ENCODE measurements around the gene CKS1B.

The CKS1B gene

GRCh38 chr1:154974102-154974807, at the start of gene CKS1B:
Gene CKS1B, plus strand, starts transcription at chr1:154974681. Its CDS starts 65 bp downstream, at chr1:154974746.
- peak; percentile 80 to 87 for DNase-seq (ENCODE audit: low read depth in 2 of 2)

- no peak for DNase-seq (ENCODE audit: low read depth in 2 of 2)
Observed at GRCh38 chr1:154925335-154926170, 48.9 kb upstream of the CKS1B start.

- no peak for DNase-seq (ENCODE audit: low read depth in 2 of 2)
Observed at GRCh38 chr1:154926201-154926600, 48.3 kb upstream of the CKS1B start.

DNA sequence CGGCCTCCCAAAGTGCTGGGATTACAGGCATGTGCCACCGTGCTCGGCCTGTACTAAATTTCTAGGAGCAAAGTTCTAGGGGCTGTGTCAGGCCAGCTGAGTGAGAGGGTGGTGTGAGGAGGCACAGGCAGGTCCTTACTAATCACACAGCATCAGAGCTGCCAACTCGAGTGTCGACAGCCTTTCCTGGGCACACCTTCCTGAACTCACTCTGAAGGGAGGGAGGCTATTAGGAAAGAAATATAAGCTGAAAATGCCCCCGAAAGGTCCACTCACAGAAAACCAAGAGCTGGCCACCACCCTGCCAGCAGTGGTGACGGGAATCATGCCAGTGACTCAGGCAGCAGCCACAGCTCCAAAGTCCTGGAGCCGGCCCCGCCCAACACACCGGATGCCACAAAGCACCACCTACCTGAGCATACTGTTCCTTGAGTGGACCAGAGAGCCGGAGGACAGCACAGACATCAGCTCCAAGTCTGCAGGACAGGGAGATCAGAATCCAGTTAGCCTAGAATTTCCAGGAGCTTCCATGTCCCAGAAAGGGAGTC, 42.5 kb upstream of the CKS1B start:
- no peak for DNase-seq (ENCODE audit: low read depth in 2 of 2)

- no peak for DNase-seq (ENCODE audit: low read depth in 2 of 2)
Observed at GRCh38 chr1:154934358-154934948, 40.0 kb upstream of the CKS1B start.

GRCh38 chr1:154935749-154936554, 38.5 kb upstream of the CKS1B start:
- DNase-seq (ENCODE audit: low read depth in 2 of 2) = no peak

GRCh38 chr1:154936555-154937084, 37.9 kb upstream of the CKS1B start, which contains the start of gene PMVK:
Gene PMVK, minus strand, starts transcription at chr1:154936719. Its CDS starts 34 bp downstream, at chr1:154936685.
- DNase-seq (ENCODE audit: low read depth in 2 of 2) = peak; percentile 84 to 91

DNA sequence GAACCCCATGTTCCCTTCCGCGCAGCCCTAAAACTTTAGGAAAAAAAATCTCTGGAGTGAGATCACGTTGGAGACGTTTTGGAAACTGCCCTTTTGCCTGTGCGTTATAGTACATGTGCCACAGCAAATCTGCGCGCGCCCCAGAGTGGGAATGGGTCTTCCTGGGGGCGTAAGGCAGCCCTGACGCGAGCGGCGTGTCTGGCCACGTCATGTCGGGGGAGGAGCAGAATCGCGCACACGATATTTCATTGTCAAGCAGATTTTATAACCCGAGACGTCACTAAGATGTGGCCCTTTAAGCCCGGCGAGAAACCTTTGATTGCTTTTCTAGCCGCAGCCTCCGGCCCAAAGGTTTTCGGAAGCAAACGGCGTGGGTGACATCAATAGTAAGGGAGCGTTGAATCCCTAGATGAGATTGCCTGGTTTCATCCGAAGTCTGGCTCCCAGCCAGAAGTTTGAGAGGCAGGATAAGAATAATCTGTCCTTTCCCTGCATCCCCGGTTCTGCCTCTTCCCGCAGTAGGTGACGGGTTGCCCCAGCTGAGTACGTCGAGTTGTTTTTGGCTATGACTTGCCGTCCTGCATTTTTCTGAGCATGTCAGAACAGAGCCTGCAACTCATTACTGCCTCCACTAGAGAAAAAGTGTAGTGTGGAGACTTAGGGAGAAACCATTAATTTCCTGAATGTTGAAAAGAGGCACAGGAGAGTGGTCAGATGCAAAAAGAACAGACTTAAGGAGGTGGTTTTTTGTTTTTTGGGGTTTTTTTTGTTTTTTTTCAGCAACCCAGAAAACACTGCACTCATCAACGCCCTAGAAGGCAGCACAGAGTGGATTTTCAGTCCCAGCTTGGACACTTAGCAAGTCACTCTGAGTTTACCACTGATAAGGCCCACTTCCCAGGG, 37.1 kb upstream of the CKS1B start:
- DNase-seq (ENCODE audit: low read depth in 2 of 2) = peak; percentile 57 to 63

- DNase-seq (ENCODE audit: low read depth in 2 of 2) = no peak
Observed at GRCh38 chr1:154937988-154938386, 36.5 kb upstream of the CKS1B start.

DNA sequence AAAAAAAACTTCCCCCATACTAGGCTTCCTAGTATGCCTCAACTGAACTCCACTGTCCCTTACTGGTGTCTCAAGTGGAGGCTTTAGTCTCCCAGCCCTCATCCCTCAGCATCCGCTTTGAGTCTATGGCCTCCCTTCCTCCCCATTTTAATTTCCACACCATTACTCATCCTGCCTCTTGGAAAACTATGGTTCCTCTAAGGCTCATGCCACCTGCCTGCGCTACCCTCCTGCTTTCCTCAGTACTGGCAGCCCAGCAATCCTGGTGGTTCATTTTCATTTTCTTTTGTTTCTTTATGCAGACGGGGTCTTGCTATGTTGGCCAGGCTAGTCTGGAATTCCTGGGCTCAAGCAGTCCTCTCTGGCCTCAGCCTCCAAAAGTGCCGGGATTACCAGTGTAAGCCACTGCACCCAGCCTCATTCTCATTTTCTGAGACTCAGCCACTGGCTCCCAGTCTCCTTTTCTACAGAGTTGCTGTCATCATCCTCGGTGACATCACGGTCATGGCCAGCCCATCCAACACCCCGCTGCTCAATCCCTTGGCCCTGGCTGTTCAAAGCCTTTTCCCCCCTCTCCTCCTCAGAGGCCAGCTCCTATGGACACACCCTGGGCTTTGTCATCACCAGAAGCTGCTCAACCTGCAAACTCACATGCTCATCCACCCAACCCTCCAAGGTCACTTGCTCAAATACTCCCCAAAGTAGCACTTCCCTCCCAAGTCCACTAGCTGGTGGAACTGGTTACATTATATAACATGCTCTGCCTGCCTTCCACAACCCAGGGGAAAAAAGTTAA, 35.7 kb upstream of the CKS1B start:
- DNase-seq (ENCODE audit: low read depth in 2 of 2) = no peak

- DNase-seq (ENCODE audit: low read depth in 2 of 2) = no peak
Observed at GRCh38 chr1:154940213-154940560, 34.3 kb upstream of the CKS1B start.

GRCh38 chr1:154940651-154941194, 33.8 kb upstream of the CKS1B start:
- no peak for DNase-seq (ENCODE audit: low read depth in 2 of 2)

DNA sequence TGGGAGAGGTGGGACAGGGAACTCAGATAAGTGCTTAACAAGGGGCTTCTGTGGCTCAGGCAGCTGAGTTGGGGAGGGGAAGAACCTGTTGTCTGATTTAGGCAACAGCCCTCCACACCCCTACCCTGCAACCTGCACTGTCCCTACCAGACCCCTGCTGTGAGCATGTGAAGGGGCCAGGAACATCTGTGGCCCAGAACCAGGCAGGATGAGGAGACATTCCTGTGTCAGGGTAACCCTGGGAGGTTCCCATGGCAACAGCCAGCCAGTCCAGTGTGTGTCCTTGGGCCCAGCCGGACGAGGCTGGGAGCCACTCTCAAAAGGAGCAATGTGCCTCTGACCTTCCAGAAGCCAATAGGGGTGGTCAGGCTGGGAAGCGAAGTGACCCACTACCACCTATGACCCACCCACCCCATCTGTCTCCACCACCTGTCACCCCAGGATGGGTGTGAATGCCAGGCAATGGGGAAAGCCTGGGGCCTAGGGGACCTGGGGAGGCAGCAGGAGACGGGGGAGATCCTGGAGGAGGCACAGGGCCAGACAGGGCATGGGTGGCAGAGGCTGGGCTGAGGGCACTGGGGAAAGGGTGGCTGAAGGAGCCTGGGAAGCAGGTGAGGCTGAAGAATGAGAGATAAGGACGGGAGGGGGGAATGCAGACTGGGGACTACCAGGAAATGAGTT, 33.0 kb upstream of the CKS1B start:
- DNase-seq (ENCODE audit: low read depth in 2 of 2) = no peak

GRCh38 chr1:154943649-154944400, 30.7 kb upstream of the CKS1B start:
- DNase-seq (ENCODE audit: low read depth in 2 of 2) = no peak

DNA sequence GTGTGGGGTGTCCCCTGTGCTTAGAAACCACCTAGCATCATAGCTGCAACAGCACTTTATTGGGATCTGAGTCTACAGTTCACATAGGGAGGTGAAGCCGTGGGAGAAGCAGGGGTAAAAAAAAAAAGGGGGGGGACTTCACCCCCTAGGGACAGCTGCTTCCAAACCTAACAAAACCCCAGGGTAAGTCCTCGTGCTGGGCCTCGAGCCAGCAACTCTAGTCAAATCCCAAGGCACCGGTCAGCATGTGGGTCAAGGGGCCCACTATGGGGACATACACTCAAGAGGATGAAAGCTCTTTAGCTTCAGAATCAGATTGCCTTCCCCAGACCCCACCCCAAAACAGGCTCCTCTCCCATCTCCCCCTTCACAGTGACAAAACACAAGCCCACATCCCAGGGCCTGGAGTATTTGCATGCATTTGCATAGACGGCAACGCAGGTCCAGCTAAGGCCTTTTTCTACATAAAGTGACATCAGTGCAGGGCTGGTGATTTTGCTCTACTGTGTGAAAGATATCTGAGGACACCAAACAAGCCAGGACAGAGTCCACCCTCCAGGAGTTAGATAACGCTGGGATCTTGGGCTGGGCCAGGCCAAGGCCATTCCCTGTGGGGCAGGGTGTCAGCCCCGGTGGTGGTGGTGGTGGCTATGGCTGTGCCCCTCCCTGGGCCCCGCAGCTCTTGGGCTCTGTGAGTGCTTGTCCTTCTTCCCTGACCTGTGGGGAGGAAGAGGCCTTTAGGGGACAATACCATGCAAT, 29.9 kb upstream of the CKS1B start:
- no peak for DNase-seq (ENCODE audit: low read depth in 2 of 2)

DNA sequence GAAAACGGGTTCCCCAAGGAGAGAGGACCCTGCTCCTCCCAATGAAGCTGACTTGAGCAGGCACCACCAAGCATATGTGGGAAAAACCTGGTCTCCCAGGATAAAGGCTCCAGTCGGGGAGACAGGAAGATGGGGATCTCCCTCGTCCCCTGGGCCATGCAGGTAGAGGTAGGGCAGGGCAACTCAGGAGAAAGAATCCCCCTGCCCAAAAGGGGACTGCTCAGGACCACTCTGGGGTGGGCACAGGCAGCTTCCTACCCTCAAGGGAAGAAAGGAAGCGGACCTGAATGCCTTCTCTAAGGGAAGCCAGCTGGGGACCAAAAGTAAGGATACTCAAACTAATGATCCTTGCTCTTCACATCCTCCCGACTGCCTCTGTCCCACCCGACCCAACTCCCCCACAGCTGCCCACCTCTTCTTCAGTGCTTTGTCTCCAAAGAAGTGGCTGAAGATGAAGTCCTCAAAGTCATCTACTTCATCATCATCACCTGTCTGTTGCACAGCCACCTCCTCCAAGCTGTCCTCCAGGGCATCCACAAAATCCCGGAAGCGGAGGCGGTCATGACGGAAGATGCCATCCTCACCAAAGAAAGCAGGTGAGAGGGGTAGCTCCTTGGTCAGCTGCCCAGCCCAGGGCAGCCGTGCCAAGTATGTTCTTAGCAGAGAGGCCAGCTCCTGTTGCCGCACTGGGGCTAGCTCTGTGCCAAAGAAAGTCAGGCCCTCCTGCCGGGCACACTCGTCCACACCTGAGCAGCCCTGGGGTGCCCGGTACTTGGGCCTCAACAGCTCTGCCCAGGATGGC, 29.1 kb upstream of the CKS1B start:
- no peak for DNase-seq (ENCODE audit: low read depth in 2 of 2)
